CD4-positive, CD25-positive, alpha-beta regulatory T cell (primary cell): ENCODE data around the gene RPL39. TPM values are rescaled to one million over a fixed set of nuclear protein-coding genes. Genes with fewer than 3 reads are reported as not detected.

Experiments used
- polyA plus RNA-seq, 4 donors: library from polyadenylated mRNA; unstranded; fragments of 300-500 nt; fragmentation: Illumina TruSeq; gene quantifications; one replicate each; pipeline ENCODE4 v1.2.3, GENCODE V29; 2021
- total RNA-seq: library from RNA; stranded (reverse); gene quantifications from one replicate; pipeline ENCODE4 v1.2.3, GENCODE V29; 2022

Gene RPL39
- total and polyA plus RNA-seq, 5 donors from 2014 or later, result 2,712 to 5,634 (median 3,977) TPM

Other genes with a start within 250 kb of the RPL39 start
- gene STEEP1, start 226.2 kb downstream of the RPL39 start, total RNA-seq, result 23.9 TPM
- gene STEEP1, start 226.2 kb downstream of the RPL39 start, polyA plus RNA-seq, result 10 to 100 TPM; 11.3 to 15.0 (median 13.3) TPM
- 80.1 TPM for gene UBE2A, start 217.1 kb downstream of the RPL39 start, total RNA-seq
- 10 to 100 TPM; 44.6 to 62.9 (median 55.8) TPM for gene UBE2A, start 217.1 kb downstream of the RPL39 start, polyA plus RNA-seq
- 14.1 TPM for gene NKRF, start 185.2 kb downstream of the RPL39 start, total RNA-seq
- 1 to 10 TPM; 3.4 to 6.9 (median 6.2) TPM for gene NKRF, start 185.2 kb downstream of the RPL39 start, polyA plus RNA-seq
- 290 TPM for gene SEPTIN6, start 98.5 kb downstream of the RPL39 start, total RNA-seq
- gene SEPTIN6, start 98.5 kb downstream of the RPL39 start, polyA plus RNA-seq, result 100 to 1,000 TPM; 144 to 201 (median 191) TPM
- not detected for gene SOWAHD, start 33.0 kb downstream of the RPL39 start, total RNA-seq
- under 1 TPM; 0.38 to 0.52 (median 0.46) TPM for gene SOWAHD, start 33.0 kb downstream of the RPL39 start, polyA plus RNA-seq
- 10.5 TPM for gene UPF3B, start 61.3 kb upstream of the RPL39 start, total RNA-seq
- gene UPF3B, start 61.3 kb upstream of the RPL39 start, polyA plus RNA-seq, result 1 to 10 TPM; 2.9 to 4.8 (median 3.5) TPM
- gene RNF113A, start 80.1 kb upstream of the RPL39 start, total RNA-seq, result 30.7 TPM
- gene RNF113A, start 80.1 kb upstream of the RPL39 start, polyA plus RNA-seq, result 10 to 100 TPM; 59.0 to 85.8 (median 75.4) TPM
- 56.6 TPM for gene NDUFA1, start 80.2 kb upstream of the RPL39 start, total RNA-seq
- 100 to 1,000 TPM; 306 to 456 (median 332) TPM for gene NDUFA1, start 80.2 kb upstream of the RPL39 start, polyA plus RNA-seq
- gene AKAP14, start 104.3 kb upstream of the RPL39 start, total RNA-seq, result not detected
- not detected for gene AKAP14, start 104.3 kb upstream of the RPL39 start, polyA plus RNA-seq
- gene NKAP, start 152.1 kb upstream of the RPL39 start, total RNA-seq, result 13.0 TPM
- gene NKAP, start 152.1 kb upstream of the RPL39 start, polyA plus RNA-seq, result 1 to 10 TPM; 2.5 to 3.9 (median 3.7) TPM